RPMI8226 (cell line): ENCODE data around the gene KRT6C.
"Not testable (repeated sequence)": the region's sequence is repeated elsewhere in the genome, so short reads cannot be mapped to it uniquely, and the experiment has no call there.

Source experiments
- DNase-seq: peaks from one replicate; pipeline ENCODE4 v3.0.0-alpha.2; 2015

Gene KRT6C

DNA sequence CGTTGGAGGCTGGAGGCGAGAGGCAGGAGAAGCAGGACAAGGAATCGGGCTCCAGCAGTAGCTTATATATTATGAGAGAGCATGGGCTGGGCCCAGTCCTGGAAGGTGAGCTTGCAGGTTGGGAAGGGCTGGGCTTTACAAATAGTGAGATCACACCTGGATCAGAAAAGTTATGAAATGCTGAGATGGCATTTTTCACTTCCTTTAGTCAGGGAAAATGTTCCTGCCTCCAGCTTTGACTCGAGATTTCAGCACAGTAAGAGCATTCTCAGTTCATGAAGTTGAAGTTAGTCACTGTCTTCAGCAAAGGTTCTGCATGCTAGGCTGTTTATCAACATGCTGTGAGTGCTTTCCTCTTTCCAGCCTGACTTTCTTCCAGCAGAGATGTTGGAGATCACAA is at the start of gene KRT6C:
TSS of gene KRT6C (minus strand) at position 38 of the 400 bp plus-strand sequence. CDS start 68 bp downstream, outside the sequence.
- DNase-seq, result peak; percentile 86

DNA sequence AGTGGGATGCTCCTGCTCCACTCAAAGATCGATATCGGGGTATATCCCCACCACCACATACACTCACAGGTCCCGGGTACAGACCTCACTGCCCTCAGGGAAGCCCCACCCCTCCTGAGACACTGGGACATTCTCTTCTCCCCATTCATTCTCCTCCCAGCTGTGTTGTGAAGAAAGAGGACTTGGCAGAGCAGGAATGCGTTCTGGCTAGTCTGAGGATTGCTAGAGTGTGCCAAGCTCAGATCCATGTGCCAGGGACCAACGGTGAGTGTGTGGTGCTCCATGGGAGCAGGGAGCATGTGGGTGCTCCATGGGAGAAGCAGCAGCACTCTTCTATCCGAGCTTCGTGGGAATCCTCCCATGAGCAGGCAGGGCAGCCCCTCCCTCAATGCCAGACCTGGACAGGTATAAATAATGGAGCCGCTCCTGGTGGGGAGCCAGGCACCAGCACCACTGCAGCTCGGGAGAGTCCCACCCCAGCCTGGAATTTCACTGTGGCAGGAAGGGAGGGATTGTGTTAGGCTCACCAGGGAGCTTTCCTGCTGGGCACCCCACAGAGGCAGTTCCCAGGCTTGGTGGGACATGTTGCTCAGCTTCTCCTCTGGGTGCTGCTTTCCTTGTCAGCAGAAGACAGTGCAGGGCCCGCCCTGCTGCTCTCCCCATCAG is 48.9 kb upstream of the KRT6C start:
- no peak for DNase-seq

DNA sequence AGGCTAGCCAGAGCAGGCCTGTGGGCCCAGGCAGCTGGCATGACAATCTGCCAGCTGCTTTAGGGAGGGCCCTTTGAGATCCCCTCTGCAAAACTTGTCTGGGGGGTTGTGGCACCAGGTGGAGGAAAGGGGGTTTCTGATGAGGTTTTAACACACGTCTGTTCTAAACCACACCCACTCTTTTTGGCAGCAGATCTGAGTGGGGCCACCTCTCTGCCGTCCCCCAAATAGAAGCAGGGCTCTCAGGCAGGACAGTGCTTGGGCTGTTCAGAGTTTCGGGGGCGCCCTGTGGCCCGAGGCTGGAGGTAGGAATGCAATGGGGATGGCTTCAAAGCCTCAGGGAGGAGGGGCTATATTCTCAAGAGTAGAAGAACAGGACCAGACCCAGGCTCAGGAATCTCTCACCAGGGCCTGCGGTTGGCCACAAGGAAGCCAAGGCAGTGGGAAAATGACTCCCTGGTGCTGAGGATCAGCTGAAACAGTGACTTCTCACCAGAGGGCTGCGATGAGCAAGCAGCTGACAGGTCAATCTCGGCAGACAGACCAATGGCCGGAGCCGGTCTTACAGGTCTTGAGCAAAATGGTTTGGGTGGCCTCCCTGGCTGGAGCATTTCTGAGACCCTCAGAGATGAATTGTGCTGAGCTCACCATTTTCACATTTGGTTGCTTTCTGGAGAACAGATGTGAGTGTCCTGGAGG is 48.1 kb upstream of the KRT6C start:
- no peak for DNase-seq

DNA sequence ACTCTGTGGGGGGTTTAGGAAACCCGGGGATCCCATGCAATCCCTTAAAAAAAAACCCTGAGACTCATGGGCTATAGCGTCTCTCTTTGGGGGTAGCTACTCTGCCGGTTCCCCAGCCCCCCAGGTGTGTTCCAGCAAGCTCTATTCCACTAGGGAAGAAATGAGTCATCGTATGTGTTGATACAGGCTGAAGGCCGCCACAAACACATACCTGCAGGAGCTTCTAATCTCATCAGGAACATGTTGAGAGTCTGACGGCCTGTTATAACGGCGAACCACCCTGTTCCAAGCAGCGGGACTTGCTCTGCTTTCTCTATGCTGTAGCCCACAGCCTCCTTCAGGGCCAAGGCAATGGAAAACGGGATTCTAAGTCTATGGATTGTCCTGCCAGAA is 47.6 kb upstream of the KRT6C start:
- no peak for DNase-seq

DNA sequence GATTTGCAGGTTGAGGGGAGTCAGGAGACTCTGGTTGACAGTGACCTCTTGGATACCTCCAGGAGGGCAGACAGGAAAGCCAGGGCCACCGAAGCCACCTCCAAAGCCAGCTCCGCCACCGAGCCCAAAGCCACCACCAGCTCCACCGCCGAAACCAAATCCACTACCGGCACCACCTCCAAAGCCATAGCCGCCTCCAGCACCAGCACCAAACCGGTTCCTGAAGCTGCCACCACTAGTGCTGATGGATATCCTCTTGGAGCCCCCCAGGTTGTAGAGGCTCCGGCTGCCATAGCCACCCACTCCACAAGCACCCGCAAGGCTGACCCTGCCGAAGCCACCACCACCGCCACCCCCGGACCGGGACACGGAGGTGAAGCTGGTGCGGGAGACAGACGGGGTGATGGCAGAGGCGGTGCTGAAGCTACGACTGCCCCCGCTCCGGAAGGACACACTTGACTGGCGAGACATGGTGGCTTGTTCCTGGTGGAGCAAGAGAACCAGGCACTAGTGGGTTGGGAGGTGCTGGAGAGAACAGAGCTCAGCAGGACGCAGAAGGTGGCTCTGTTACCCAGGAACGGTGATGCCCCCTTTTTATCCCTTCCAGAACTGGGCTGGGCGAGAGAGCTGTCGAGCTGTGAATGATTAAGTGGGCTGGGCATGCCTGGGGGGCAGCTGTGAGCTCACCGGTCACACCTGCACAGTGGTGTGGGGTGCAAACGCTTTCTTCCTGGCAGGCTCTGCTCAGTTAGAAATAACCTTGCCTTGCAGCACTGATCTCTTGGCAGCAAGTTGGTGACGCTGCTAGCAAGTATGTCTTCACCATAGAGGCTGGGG is 46.4 kb upstream of the KRT6C start, which contains the start of gene KRT5:
TSS of gene KRT5 (minus strand) at position 569 of the 837 bp plus-strand sequence. CDS start at position 471, 98 bp downstream.
- DNase-seq, result no peak

DNA sequence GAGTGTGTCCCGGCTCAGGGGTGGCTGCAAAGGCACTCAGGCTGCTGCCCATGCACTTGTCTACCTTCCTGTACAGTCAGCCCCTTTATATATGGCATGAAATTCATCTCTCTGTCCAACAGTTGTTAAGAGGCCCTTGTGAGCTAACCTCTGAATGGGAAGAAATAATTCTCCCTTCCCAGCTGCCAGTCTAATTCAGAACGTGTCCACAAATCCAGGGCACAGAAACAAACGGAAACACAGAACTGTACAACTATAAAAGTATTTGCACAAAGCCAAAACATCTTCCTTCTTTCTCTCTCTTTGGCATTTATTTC is 45.7 kb upstream of the KRT6C start:
- no peak for DNase-seq

DNA sequence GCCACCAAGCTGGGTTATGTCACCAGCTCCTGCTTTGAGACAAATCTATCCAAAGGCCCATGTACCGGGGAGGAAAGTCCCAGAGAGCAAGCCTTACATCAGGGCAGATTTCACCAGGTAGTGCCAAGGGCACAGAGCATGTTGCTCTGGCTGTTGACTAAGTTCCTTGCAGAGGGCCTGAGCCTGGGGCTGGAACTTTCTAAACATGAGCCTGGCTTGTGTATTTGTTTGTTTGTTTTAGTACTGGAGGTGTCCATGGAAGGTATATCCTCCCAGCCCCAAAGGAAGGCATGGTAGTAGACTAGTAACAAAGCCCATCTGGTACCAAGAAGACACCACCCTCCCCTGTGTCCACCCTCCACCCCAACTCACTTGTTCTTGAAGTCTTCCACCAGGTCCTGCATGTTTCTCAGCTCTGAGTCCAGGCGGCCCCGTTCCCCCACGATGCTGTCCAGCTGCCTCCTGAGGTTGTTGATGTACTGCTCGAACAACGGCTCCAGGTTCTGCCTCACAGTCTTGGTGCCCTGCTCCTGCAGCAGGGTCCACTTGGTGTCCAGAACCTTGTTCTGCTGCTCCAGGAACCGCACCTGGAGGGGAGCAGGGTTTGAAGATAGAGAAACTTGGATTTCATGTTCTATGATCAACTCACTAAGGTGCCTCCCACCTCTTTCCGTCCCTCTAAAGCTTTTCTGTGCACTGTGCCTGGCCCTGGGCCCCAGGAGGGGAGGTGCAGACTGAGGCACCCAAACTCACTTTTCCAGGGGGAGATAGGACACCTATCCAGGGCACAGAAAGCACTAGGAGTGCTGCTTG is 45.2 kb upstream of the KRT6C start:
- DNase-seq, result no peak

DNA sequence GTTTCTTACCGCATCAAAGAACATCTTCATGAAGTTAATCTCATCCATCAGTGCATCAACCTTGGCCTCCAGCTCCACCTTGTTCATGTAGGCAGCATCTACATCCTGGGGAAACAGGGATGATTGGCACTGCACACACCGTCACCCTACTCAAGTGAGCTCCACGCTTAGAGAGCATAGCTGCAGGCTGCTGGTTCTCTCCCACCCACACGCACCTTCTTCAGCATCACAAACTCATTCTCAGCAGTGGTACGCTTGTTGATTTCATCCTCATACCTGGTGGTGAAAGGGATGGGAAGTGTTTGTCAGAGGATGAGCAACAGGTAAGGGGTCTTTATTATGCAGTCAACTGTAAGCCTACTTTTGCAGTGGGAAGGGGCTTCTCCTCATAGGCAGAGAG is 44.3 kb upstream of the KRT6C start:
- no peak for DNase-seq

DNA sequence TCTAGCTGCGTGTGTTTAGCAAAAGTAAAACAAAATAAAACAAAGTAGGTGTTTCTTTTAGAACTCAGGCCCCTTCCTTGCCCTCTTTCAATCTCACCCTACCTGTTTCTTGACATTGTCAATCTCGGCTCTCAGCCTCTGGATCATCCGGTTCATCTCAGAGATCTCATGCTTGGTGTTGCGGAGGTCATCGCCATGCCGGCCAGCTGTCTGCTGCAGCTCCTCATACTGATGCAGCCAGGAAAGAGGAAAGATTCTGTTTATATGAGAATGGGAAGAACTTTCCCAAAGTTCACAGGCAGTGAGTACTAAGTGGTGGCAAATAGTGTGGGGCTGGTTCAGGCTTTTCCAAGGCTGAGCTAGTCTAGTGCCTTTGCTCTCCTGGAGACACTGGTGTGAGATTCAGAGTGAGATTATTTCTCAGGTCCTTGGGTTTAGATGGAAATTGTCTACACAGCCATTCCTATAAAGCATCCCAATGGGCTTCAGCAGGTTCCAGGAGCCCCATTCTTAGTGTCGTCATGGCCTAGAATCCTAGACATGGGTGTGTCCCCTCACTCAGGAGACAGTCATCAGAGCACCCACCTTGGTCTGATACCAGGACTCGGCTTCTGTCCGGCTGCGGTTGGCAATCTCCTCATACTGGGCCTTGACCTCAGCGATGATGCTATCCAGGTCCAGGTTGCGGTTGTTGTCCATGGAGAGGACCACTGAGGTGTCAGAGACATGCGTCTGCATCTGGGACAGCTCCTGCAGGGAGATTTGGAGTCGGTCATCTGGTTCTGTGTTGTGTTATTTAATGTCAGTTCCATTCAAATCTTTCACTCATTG is 43.6 kb upstream of the KRT6C start:
- DNase-seq, result no peak

DNA sequence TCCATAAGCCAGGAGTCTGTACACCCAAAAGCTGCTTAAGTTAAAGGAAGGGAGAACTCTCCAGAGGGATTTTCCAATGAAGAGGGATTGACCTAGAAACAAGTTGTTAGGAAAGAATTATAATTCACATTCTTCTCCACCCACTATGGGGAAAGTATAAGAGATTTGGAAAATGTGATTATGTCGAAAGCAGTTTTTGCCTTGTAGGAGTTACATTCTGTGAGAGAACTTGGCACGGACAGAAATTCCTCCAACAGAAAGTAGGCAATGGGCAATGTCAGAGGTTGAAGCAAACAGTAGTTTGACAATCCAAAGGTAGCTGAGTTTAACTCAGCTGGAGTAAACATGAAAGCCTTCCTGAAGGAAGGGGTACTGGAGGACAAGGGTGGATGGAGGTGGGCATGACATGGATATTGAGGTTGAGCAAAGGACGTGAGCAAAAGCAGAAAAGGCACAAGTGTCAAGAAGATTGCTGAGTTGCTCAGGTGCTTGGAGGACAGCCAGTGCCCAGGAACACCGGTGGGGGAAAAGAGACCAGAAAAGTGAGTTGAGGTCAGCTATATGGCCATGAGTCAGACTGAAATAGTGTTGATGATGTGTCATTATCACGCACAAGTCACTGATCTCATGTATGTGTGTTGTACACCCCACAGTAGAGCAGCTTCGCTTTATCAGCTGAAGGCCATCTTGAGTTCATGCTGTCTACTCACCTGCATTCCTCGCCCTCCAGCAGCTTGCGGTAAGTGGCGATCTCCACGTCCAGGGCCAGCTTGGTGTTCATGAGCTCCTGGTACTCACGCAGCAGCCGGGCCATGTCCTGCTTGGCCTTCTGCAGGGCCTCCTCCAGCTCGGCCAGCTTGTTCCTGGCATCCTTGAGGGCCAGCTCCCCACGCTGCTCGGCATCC is 42.6 kb upstream of the KRT6C start:
- peak; percentile 39 for DNase-seq

DNA sequence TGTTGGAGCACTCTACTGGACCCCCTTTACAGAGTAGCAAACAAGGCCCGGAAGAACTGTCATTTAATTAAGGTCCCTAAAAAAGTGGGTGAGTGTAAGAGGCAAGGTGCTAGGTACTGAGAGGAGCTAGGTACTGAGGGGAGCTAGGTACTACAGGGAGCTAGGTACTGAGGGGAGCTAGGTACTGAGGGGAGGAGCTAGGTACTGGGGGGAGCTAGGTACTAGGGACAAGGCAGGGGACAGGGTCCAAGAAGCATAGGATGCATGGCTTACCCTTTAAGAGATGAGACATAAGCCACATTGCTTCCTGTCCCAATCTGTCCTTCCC is 41.7 kb upstream of the KRT6C start:
- DNase-seq, result no peak

DNA sequence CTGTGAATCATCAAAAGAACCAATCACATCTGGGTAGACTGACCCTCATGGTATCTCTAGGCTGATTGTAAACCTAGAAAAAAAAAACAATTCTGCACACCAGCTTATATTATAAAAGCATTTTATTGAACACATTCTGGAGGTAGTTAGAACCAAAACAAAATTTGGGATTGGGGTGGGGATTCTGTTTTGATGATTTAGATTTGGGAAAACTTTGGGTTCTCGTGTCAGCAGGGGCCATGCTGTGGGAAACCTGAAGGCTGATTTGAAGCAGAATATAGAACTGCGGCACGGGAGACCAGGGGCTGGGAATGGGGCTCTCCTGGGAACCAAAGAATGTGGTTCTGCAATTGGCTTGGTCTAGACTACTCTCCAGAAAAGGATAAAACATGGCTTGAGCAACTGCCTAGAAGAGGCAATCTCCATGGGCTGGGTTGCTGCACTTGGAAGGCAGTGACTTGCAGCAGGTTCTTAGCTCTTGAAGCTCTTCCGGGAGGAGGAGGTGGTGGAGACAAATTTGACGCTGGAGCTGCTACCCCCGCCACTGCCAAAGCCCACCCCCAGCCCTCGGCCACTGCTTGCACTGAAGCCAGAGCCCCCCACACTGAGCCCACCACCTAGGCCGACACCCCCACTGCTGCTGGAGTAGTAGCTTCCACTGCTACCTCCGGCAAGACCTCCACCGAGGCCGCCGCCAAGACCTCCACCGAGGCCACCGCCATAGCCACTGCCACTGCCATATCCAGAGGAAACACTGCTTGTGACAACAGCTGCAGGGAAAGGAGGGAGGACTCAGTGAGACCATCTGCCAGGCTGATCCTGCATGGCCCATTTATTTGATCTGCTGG is 41.1 kb upstream of the KRT6C start:
- DNase-seq, result no peak

DNA sequence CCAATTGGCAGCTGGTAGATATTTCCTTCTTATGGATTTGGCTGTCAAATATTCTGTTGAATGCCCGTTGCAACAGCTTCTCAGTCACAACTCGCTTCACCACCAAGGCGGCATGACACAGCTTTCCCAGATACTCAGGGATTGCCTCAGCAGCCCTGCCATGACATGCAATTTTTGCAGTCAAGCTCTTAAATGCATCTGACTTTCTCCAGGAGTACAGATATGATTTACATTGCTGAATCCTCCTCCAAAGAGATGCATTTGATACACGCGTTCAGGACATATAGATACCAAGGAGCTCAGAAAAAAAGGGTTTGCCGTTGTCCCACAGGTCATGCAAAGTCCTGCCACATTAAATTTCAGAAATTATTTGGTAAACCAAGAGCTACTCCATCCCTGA is 40.1 kb upstream of the KRT6C start:
- no peak for DNase-seq

DNA sequence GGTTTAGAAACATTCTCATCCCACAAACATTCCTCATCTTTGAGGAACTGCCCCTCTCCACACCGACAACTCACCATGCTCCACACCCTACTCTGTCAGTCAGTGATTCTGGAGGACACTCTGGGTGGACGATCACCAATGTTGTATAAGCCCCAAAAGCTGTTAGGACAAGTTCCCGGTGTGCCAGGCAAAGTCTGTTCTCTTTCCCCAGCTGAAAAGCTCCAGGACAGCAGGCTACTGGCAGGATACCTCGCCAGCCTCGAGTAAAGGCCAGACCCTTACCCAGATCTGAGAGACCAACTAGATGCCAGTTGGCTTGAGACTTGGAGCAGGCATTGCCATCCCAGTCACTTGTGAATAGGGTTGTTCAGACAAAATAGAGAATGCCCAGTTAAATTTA is 34.6 kb upstream of the KRT6C start:
- no peak for DNase-seq

DNA sequence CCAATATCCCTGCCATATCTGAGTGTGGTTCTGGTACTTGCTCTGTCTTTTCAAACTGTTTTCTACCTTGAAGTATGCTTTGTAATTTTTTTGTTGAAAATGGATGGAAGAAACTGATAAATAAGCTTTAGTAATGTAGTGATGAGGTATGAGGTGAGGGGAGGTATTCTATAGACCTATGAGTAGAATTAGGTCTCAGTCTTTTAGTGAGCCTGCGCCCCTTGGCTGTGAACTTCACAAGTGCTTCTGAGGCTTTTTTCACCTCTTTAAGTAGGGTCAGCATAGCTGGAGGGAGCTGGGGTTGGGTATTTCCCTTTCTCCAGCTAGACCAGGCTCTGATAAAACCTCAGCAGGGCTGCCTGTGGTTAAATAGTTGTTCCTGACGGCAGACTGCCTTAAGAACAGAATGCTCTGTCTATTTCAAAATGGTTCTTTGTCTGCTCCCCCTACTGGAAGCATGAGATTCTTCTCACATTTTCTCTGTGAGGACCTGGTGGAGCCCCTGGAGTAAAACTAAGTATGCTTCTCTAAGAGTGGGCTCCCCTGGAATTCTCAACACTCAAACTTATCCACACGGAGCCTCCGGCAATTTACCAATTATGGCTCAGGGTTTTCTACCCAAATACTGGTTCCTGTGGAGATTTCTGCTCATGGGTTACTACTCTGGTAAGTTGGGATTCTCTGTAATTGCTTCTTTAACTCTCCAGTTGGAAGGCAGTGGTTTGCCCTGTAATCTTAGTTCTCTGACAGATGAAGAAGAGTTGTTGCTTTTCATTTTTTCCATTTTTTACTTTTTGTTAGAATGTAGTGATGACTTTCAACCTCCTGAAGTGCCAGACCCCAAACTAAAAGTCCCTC is 33.5 kb upstream of the KRT6C start:
- DNase-seq, result peak; percentile 76

DNA sequence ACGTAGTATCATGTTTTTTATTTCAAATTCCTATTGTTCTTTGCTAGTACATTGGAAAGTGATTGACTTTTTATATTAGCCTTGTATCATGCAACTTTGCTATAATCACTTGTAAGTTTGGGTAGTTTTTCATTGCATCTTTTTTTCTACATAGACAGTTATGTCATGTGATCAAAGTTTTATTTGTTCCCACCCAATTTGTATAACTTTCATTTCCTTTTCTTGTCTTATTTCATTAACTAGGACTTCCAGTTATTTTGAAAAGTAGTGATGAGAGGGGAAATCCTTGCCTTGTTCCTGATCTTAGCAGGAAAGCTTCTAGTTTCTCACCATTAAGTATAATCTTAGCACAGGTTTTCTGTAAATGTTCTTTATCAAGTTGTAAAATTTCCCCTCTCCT is 29.3 kb upstream of the KRT6C start:
- DNase-seq, result no peak

DNA sequence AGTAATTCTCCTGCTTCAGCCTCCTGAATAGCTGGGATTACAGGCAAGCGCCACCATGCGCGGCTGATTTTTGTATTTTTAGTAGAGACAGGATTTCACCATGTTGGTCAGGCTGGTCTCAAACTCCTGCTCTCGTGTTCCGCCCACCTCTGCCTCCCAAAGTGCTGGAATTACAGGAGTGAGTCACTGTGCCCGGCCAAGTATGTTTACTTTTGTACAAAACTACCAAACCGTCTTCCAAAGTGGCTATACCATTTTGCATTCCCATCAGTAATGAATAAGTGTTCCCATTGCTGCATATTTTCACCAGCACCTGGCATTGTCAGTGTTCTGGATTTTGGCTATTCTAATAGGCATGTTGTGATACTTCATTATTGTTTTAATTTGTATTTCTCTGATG is 27.9 kb upstream of the KRT6C start:
- DNase-seq, result no peak

DNA sequence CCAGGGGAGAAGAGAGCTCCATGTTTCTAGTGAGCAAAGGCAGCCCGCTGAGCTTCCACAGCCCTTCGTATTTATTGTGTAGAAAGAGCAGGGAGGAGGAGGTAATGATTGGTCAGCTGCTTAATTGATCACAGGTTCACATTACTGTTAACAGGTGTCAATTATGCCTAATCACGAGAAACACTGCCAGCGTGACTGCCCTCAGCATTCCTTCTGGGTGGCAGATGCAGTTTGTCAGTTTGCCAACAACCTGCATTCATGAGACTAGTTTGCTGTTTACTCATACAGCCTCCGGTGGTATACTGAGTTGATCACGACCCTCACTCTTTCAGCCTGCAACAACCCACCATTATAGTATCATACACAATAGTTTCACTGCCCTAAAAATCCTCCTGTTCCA is 27.0 kb upstream of the KRT6C start:
- DNase-seq, result not testable (repeated sequence)
